GM19239 (cell line): ENCODE results near the gene ERC2.

Experiments used
- DNase-seq: peaks from one replicate; pipeline ENCODE4 v3.0.0; 2011; ENCODE audit warnings: low spot score; ENCODE audit not compliant: insufficient read length
- FAIRE-seq: peaks from 2 replicates; lab custom pipeline; 2011; peaks lifted over from hg19 to GRCh38; lab: Jason Lieb, UNC

The ERC2 gene

DNA sequence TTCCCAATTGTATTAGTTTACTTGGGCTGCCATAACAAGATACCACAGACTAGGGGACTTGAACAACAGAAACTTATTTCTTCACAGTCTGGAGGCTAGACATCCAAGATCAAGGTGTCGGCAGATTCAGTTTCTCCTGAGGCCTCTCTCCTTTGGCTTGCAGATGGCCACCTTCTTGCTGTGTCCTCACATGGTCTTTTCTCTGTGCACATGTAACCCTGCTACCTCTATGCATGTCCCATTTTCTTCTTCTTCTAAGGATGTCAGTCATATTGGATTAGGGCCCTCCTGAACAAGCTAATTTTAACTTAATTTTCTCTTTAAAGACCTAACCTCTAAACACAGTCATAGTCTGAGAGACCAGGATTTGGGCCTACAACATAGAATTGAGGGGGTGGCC lies 644.4 kb downstream of the ERC2 start:
- DNase-seq = no peak
- no peak for FAIRE-seq

- DNase-seq (no peak), FAIRE-seq (no peak)
Measured at GRCh38 chr3:55823001-55823400, 645.3 kb downstream of the ERC2 start.

DNA sequence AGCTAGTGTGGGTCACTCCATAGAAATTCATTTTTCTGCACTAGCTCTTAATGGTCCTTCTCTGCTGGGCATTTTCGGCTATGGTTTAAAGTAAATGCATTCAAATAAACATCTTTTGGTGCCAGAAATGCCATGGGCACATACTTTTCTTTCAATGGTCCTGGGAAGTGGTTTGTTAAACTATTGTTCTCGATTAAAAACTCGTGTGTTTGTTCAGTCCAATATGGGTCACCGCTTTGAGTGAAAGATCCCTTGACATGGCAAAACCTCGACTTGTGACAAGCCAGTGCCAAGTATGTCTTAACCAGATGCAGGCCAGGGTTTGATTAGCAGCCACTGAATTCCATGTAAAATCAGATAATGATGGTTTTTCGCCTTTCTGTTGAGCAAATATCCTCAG lies 649.3 kb downstream of the ERC2 start:
- DNase-seq (no peak), FAIRE-seq (no peak)

DNA sequence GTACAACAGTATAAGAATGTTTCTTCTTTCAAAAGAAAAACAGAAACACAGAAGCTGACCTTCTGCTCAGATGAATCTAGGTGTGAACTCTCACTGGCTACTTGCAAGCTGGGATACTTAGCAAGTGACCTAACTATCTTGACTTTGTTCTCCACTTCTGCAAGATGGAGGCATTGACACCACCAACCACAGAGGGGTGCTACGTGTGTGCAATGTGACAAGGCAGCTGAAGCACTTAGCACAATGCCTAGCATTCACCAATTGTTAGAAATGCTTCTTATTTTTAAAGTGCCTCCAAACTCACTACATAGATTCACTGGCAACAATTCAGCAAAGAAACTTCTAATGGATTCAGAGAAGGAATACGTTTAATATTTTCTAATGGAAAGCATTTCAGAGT lies 649.8 kb downstream of the ERC2 start:
- FAIRE-seq = no peak

GRCh38 chr3:55816794-55817576 lies 651.3 kb downstream of the ERC2 start:
- FAIRE-seq = no peak
- no peak for DNase-seq

More for the DNA sequence above, 649.8 kb downstream of the ERC2 start:
- DNase-seq = no peak

- FAIRE-seq (no peak), DNase-seq (no peak)
Measured at GRCh38 chr3:55815262-55815661, 653.0 kb downstream of the ERC2 start.

DNA sequence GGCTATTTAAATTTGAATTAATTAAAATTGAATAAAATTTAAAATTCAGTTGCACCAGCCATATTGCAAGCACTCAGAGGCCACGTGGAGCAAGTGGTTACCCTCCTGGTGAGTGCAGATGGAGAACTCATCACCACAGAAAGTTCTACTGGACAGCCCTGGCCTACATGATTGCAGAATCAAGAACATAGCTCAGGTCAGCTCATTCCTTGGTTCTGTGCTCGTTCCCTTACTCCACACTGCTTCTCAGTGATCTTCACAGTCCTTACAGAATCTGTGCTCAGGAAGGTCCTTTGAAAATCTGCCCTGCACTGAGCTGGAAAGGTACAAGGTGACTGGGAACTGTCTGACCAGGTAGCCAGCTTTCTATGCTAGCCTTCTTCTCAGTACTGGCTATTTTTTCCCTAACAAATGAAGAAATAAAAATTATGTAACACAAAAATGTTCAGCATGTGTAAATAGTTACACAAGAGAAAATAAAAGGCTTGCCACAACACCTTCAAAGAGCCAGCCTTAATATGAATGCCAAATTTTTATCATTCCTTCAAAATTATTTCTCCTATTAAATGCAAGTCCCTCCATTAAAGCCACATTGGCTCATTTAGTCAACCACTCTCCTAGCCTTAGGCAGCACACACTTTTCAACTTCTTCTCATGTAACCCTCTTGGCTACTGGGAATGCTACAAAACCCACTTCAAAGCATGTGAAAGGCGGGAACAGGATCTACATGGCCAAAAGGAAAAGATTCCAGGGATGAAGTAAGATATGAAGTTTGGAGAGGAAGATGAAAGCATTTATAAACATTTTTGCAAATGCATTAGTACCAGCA lies 654.8 kb downstream of the ERC2 start:
- DNase-seq = no peak
- FAIRE-seq = no peak

DNA sequence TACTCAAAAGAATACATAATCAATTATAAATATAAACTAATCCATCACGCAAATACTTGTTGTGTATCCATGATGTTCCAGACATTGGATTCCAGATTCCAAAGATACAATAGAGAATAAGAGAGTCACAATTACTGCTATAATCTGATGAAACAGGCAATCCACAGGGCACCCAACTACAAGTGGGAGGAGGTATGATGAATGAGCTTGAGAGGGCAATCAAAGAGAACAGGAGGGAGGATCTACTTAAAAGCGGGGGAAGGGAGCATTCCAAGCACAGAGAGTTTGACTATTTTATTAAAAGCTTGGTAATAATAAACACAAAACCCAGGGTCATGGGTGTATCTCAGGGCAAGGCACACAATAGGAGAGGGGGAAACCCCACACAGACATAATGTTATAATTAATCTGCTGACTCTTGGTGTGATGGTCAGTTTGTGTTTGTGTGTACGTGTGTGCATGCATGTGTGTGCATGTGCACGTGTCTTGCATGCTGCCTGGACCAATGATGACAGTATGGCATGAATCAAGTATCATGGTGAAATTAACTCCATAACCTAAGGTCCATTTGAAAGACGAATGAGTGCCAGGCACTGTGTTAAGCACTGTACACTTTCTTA lies 655.8 kb downstream of the ERC2 start:
- no peak for DNase-seq
- FAIRE-seq = no peak

GRCh38 chr3:55807210-55807609 lies 661.1 kb downstream of the ERC2 start:
- DNase-seq = no peak
- FAIRE-seq = no peak

DNA sequence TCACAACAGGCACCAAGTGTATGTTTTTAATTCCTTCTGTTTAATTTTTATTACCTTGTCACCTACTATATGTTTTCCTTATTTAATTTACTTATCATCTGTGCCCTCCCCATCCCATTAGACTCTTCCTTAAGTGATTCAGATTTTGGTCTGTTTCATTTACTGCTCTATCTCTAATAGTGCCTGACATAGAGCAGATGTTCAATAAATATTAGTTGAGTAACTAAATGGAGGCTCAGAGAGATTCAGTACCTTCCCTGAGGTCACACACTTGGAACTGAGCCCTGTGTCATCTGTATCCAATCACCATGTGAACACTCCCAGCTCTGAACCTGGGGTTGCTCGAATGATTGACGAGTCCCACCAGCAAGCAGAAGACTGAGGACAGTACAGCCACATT lies 663.1 kb downstream of the ERC2 start:
- no peak for DNase-seq
- no peak for FAIRE-seq

DNA sequence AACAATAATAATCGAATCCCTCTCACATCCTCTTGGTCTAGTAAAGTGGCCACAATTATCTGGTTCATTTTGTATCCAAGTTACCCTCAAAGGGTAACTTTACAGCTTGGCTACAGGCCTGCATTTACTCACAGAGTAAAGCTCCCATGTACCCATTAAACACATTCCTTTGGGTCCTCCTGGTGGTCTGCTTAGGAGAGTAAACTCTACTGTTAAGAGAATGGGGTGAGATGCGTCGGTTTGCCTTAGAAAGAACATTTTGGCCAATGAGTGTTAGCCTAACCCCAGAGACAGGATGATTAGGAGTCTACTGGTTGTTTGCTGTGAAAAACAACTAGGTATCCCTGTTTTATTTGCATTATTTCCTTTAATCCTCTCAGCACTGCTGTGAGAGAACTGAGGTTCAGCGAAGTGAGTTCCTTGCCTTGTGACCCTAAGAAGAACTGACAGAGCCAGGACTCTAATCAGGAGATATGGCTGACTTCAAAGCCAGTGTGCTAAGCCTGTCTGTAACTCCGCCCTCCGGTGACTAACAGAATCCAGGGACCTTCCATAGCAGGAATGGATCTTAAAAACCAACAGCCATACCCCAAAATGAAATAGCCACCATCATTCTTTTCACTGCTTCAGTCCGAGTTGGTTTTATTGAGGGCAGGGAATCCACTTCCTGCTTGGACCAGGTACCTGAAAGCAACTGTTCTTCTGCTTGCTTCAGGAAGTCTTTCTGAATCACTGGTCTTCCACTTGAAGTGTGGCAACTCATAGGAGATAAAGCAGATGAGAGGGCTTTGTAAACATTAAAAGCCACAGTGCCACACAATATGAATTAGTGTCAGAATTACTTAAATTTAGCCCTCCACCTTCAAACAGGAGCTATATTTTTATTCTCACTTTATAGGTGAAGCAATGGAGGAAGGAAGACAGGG lies 663.8 kb downstream of the ERC2 start:
- FAIRE-seq = no peak

DNA sequence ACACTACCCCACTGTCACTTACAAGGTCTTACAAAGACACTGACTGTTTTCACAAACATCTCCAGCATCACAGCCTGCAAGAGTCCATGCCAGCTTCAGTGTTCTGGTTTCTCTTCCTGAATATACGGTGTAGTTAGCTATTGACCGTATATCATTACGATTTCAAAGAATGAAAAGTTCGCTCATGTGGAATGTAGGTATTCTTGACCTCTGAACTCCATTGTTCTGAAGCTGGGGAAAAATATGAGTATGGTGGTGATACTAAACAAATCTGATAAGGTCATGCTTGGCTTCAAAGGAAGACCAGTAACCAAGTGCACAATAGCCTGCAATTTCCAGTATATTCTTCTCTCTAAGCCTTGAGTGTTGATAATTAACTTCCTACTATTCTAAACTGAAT lies 665.5 kb downstream of the ERC2 start:
- DNase-seq (no peak), FAIRE-seq (no peak)

More for the DNA sequence above, 663.8 kb downstream of the ERC2 start:
- no peak for DNase-seq

GRCh38 chr3:55801676-55802075 lies 666.6 kb downstream of the ERC2 start:
- DNase-seq (no peak), FAIRE-seq (no peak)

- DNase-seq = no peak
- FAIRE-seq = no peak
Measured at GRCh38 chr3:55801068-55801467, 667.2 kb downstream of the ERC2 start.

DNA sequence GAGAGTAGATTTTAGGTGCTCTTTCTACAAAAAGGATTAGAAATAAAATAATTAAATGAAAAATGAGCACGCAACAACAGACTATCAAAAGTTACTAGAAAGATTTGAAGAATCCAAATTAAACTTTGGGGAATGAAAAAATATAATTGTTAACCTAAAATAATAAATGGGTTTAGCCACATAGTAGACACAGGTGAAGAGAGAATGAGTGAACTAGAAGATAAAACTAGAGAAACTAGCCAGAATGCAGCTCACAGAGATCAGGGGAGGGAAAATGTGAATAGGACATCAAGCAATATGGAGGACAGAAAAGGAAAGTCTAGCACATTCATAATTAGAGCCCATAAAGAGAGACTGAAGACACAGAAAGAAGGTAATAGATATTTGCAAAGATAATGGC lies 670.5 kb downstream of the ERC2 start:
- DNase-seq = no peak
- FAIRE-seq = no peak

- FAIRE-seq = no peak
- no peak for DNase-seq
Measured at GRCh38 chr3:55797084-55797483, 671.2 kb downstream of the ERC2 start.

- no peak for DNase-seq
- FAIRE-seq = no peak
Measured at GRCh38 chr3:55796533-55796932, 671.7 kb downstream of the ERC2 start.

- DNase-seq (no peak), FAIRE-seq (no peak)
Measured at GRCh38 chr3:55795746-55796145, 672.5 kb downstream of the ERC2 start.

DNA sequence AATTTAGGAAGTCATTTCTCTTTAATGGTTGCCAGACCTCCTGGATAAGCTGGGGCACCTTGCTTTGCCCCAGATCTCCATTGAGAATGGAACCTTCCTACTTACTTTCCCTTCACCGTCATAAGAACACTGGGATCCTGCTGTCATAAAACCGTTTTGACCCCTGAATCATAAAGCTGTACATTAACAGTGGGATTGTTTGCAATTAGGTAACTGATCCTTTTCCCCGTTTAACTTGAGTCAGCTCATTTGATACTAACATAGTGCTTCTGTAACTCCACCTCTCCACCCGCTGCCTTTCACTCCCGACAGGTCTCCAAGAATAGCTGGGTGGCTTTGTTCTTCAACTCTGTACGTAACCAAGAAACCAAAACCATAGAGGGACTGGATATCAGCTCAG lies 673.0 kb downstream of the ERC2 start:
- DNase-seq (no peak), FAIRE-seq (no peak)

DNA sequence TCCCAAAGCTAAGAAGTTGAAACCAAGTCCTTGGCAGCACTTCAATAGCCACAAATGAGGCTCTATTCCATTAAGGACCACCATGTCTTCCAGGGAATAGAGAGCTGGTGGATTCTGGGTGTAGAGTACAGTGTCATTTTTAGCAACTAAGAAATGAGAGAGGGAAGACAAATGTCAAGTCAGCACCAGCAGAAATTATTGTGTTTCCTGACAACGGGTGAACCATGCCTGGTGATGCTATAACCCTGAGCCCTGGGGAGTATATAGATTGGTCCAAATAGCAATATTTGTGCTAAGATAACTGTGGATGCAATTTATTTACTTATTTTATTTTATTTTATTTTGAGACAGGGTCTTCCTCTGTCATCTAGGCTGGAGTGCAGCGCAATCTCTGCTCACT lies 675.5 kb downstream of the ERC2 start:
- no peak for DNase-seq
- FAIRE-seq = no peak
